PFSK-1 (cell line): ENCODE results near the gene SETD5.
A peak's percentile ranks its signal among the peaks of the same experiment; 100 is the strongest.

ENCODE experiments used
- FOXP2 ChIP-seq: optimal IDR thresholded peaks from 2 replicates; pipeline ENCODE3; 2011; ENCODE audit warnings: borderline replicate concordance, control low read depth, inconsistent platforms; ENCODE audit not compliant: insufficient read depth; ENCODE audit errors: extremely low read length, extremely low read depth
- POLR2AphosphoS5 ChIP-seq: IDR thresholded peaks from 2 replicates; pipeline ENCODE4 v1.6.1; 2012; ENCODE audit warnings: low read depth, mild to moderate bottlenecking, control low read depth, low read length, moderate library complexity
- REST ChIP-seq, 2 experiments: IDR thresholded peaks; 2 replicates each; pipeline versions ENCODE4 v1.6.1 to v1.8.0; 2011 to 2012; ENCODE audit warnings: low read depth in 2 of 2, low read length in 2 of 2, control low read depth in 1 of 2, inconsistent platforms in 1 of 2, mild to moderate bottlenecking in 1 of 2, moderate library complexity in 1 of 2; ENCODE audit not compliant: insufficient read depth in 1 of 2
- SIN3A ChIP-seq: IDR thresholded peaks from 2 replicates; pipeline ENCODE4 v1.6.1; 2012; ENCODE audit warnings: mild to moderate bottlenecking, low read length, moderate library complexity, borderline replicate concordance; ENCODE audit not compliant: insufficient read depth
- TAF1 ChIP-seq: IDR thresholded peaks from 2 replicates; pipeline ENCODE4 v1.6.1; 2012; ENCODE audit warnings: low read length, control low read depth, borderline replicate concordance; ENCODE audit not compliant: insufficient read depth

SETD5 gene

GRCh38 chr3:9399337-9399703 lies 1.9 kb downstream of the SETD5 start:
- TF ChIP-seq TAF1 (no peak), SIN3A (no peak), POLR2AphosphoS5 (no peak), FOXP2 (no peak), REST (IDR thresholded peaks at IDR 0.05; ENCODE audit: insufficient read depth in 1 of 2, low read depth in 2 of 2, low read length in 2 of 2) (no peak)

- peak; percentile 64; the same call in 1 of the 2 replicates for TF ChIP-seq TAF1
- TF ChIP-seq FOXP2 = peak; percentile 33
- 0 out of 4 replicates have a peak, but pooled peaks of 1 of the 2 experiments have one; percentile 19 for TF ChIP-seq REST (IDR thresholded peaks at IDR 0.05; ENCODE audit: insufficient read depth in 1 of 2, low read depth in 2 of 2, low read length in 2 of 2)
- TF ChIP-seq SIN3A = peak; percentile 84; the same call in 1 of the 2 replicates
- TF ChIP-seq POLR2AphosphoS5 = peak; percentile 54
Measured at GRCh38 chr3:9399746-9400145, 2.3 kb downstream of the SETD5 start.

GRCh38 chr3:9400616-9401015 lies 3.2 kb downstream of the SETD5 start:
- TF ChIP-seq FOXP2 (no peak), SIN3A (no peak), POLR2AphosphoS5 (no peak), TAF1 (no peak), REST (IDR thresholded peaks at IDR 0.05; ENCODE audit: insufficient read depth in 1 of 2, low read depth in 2 of 2, low read length in 2 of 2) (no peak)

- TF ChIP-seq SIN3A = no peak
- no peak for TF ChIP-seq TAF1
- no peak for TF ChIP-seq FOXP2
- TF ChIP-seq POLR2AphosphoS5 = no peak
- TF ChIP-seq REST (IDR thresholded peaks at IDR 0.05; ENCODE audit: insufficient read depth in 1 of 2, low read depth in 2 of 2, low read length in 2 of 2) = no peak
Measured at GRCh38 chr3:9401986-9402385, 4.6 kb downstream of the SETD5 start.

GRCh38 chr3:9402410-9403228 lies 5.2 kb downstream of the SETD5 start:
- TF ChIP-seq TAF1 = no peak
- TF ChIP-seq REST (IDR thresholded peaks at IDR 0.05; ENCODE audit: insufficient read depth in 1 of 2, low read depth in 2 of 2, low read length in 2 of 2) = 0 out of 4 replicates have a peak, but pooled peaks of 1 of the 2 experiments have one; percentile 22
- 0 out of 2 replicates have a peak, but pooled peaks have one; percentile 17 for TF ChIP-seq SIN3A
- TF ChIP-seq POLR2AphosphoS5 = no peak
- TF ChIP-seq FOXP2 = no peak
